ENCODE measurements around the gene AK2.
"Not testable (repeated sequence)": the region's sequence is repeated elsewhere in the genome, so short reads cannot be mapped to it uniquely, and the experiment has no call there.

The AK2 gene

DNA sequence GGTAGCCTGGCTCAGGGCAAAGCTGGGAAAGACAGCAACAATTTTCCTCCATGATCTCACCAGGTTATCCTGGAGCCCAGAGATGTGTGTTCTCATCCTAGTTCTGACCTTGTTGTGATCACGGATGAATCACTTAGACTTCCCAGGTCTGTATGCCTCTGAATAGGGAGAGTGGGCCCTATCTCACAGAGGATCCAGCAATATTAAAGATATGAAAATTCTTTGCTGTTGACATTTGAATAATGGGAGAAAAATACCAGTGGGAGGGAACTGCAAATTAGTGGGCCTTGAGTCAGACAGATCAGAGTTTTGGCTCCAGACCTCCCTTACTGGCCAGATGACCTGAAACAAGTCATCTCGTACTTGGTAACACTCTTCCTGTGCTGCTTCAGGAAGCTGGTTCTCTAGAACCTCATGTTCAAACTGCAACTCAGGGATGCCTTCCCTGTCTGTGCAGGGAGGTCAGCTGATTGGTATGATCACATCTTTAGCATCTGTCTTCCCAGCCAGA, 39.2 kb downstream of the AK2 start:
- DNase-seq: no peak

DNA sequence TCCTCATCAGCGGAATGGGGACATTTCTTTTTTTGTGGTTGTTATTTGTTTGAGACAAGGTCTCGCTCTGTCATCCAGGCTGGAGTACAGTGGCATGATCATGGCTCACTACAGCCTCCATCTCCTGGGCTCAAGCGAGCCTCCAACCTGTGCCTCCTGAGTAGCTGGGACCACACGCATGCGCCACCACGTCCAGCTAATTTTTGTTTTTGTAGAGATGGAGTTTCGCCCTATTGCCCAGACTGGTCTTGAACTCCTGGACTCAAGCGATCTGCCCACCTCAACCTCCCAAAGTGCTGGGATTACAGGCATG, 43.4 kb downstream of the AK2 start:
- DNase-seq: not testable (repeated sequence)

DNA sequence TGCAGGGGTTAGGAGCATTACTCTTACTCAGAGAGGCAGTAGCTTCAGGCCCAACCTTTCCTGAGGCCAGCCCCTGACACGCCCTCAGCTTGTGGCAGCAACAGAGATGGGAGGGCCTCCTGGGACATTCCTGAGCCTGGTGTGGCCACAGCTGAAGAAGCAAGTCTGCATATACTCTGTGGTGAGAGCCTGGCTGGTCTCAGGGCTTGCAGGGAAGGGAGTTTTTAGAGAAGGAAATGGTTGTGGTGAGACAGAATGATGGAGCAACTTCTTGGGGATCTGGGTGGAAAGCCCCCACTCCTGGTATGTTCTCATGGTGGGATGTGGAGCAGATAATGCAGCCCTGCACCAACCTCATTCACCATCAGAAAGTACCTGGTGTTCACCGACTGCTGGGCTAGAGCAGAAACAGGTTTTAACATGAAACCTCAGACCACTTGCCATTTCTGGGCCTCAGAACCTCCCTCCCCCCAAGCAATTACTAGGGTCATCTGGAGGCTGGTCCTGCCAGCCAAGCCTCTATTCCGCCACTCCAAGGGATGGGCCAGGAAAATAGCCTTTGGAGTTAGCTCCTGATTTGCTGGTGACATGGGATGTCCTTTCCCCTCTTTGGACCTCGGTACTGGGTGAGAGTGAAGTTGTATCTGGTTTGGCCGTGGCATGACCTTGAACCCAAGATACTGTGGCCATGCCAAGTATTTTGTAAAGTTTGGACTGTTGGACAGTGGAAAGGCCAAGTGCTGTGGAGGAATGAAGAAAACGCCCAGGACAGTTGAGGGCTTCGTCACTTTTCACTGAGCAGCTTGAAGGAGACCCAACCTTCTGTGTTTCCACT, 44.0 kb downstream of the AK2 start:
- DNase-seq: no peak

DNA sequence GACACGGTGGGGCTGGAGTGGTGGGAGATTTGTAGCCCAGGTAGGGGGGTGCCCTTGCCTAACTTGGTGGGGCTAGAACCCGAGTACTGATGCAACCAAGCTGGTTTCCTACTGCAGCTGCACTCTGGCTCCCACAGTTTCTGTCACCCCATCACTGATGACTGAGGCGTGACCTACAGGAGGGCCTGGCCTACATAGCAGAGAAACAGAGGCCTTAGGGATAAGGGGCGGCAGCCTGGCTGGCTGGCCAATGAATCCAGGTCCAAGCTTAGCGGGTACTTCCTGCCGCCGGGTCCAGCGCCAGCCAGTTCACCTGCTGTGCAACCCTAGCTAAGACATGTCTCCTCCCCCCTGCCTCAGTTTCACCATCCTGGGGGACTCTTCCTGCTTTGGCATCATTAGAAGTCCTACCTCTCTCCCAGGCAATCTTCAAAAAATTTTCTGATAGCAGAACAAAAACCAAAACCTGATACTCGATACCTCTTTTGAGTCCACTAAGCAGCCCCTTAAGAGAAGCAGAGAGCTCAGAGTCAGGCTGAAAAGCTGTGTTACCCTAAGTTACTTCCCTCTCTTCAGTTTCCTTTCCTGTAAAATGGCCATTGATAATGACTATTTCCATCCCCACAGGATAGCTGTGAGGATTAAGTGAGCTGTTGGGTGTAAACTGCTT, 44.7 kb downstream of the AK2 start:
- DNase-seq: no peak

DNA sequence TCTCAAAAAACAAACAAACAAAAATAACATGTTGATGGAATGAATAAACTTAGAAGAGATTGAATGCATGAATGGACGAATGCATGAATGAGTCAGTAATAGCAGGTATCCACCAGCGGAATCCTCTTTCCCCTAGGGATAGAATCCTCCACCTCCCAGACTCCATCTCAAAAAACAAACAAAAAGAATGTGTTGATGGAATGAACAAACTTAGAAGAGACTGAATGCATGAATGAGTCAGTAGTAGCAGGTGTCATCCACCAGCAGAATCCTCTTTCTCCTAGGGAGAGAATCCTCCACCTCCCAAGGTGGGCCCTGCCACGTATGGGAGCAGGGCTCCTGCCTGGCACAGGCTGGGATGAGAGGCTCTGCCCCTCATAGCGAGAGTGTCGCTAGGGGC, 45.3 kb downstream of the AK2 start:
- no peak for DNase-seq

DNA sequence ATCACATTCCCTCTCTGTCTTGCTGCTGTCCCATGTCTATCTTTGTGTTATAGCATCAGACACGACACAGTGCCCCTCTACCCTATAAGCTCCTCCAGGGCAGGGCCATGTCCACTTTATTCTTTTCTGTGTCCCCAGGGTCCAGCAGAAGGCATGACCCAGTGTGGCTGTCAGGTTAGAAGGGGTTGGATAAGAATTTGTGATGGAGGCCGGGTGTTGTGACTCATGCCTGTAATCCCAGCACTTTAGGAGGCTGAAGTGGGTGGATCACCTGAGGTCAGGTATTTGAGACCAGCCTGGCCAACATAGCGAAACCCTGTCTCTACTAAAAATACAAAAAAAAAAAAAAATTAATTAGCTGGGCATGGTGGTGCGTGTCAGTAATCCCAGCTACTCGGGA, 45.8 kb downstream of the AK2 start:
- no peak for DNase-seq

DNA sequence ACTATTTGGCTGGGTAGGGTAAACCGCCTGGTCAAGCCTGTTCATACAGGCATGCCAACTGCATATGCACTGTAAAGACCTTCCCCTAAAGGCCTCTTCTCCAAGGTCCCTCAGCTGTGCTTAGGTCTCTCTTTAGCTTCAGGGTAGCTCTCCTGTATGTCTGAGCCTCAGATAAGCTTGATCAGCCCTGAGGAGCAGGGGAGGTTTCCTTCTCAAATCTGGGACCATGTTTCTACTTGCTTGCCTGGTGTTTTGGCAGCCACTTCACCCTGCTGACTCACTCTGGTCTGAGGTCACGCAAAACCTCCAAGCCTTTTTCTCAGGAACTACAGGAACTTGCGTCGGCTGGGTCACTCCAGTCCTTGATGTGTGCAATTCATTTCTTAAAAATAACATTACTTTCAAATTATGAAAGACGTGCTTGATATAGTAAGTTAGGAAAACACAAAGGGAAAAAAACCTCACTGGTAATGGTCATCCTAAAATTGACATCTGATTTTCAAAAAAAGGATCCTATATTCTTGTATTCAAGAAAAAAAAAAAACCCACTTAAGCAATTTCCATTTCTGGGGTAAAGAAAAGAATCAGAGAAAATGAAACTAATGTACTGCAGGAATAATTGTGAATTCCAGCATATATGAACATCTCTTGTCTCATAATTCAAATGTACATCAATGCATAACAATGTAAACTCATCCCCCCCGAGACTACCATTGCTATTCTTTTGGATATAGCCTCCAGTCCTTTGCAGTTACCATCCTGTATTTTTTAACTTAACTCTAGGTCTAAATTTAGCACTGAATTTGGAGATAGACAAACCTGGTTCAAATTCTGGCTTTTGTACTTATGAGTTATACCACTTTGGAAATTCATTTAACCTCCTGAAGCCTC, 47.3 kb downstream of the AK2 start:
- DNase-seq: no peak

DNA sequence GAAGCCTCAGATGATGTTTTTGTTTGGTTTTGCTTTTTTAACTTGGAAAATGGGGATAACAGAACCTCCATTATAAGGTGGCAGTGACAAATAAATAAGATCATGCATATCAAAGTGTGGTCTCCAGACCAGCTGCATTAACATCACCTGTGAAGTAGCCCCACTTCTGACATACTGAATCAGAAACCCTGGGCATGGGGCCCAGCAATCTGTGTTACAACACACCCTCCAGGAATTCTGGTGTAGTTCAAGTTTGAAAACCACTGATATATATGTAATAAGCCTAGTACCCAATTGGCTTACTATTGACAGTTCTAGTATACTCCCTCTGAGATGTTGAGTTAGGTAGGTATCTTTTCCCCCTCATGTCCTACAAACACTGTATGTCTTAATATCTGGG, 48.0 kb downstream of the AK2 start:
- no peak for DNase-seq

DNA sequence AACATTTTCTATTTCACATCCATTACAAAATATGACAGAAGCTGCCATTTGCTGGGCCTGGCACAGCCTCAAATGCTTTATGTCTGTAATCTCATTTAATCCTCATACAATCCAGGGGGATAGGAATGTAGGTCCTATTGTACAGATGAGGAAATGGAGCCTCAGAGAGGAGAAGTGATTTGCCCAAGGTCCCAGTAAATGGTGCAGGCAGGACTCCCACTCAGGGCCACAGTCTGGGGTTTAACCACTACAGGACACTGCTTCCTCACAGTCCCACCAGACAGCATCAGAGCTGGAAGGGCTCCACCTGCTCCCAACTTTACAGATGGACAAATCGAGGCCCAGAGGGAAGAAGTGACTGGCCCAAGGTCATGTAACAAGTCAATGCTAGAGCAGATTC, 51.5 kb downstream of the AK2 start:
- no peak for DNase-seq

DNA sequence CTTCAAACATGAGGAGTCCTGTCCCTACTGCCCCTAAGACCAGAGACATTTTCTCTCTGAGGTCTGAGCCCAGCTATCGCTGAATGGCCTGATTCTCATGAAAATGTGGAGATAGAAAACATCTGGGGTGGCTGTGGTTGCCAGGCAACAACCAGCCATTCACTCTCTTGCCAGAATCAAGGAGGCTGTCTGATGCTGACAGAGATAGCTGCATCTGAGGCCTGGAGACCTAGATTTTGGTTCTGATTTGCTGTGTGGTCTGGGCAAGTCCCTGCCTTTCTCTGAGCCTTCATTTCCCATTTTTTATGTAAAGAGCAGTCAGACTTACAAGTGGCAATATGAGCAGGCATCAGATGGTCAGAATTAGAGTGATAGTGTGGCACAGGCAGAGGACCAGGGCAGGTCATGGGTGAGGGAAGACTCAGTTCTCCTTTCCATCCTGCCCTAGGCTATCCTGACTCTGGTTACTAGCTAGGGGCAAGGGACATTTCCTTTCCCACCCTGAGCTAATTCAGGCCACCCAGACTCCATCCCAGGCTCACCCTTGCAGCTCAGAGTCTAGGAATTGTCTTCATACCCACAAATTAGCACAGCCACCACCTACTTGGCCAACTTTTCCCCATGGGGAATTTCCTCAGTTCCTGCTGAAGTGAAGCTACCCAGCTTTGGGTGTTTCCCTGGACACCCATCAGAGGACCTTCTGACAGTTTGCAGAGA, 52.1 kb downstream of the AK2 start:
- no peak for DNase-seq

DNA sequence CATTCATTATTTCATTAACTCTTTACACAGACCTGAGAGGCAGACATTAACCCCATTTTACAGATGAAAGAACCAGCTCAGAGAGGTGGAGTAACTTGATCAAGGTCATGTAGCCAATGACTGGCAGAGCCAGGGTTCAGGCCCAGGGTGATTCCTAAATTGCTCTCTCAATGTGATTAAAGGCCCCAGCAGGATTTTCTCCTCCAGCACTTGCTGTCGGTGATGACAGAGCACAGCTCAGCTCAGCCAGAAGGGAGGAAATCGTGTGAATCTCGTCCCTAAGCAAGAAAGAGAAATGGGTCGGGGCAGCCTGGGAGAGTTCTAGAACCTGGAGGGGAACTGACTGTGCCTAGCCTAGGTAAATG, 52.6 kb downstream of the AK2 start:
- no peak for DNase-seq

DNA sequence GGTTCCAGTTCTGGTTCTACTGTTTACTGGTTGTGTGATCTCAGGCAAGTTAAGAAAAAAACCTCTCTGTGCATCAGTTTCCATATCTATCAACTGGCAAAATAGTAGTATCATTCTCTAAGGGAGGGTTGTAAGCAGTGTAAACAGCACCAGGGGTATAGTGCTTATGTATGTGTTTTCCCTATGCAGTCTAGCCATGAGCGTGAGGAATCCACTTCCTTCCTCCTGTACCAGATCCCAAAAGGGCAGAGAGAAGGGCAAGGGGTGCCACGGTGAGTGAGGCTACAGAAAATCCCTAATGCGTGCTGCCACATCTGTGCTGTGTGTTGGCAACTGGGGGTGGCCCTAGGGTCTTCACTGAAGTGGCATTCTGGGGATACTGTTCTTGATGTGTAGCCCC, 53.7 kb downstream of the AK2 start:
- no peak for DNase-seq

DNA sequence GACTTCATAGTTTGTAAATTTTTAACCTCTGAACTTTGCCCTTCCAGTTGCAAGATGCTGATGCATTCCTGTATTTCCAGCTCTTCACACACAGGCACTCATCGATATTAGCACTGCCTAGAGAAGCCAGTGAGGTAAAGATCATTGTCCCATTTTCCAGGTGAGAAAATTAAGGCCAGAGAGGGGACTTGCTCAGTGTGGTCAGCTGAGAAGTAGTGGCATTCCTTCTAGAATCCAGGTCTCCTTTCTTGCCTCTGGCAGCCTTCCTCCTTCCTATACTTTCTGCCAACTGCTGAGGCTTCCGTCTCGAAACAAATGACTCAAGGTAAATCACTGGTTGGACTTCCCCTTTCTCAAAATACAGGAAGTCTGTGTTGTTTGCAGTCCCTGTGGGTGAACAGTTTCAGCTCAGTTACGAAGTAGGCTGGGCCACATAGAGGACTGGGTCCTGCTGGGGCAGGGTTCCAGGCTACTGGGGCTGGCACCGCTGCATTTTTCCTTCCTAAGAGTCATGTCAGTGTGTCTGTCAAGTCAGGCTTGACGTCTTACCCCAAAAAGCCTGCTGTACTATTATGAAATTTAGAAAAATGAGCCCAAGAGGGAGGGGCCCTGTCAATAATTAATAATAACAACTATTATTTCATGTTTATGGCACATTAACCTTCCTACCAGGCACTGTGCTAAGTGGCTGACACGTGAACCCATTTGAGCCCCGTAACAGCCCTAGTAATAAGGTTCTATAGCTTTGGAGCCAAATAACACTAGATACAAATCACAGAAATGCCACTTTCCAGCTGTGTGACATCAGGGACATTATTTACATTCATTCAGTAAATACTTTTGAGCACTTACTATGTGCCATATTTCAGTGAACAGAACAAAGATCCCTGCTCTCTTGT, 55.4 kb downstream of the AK2 start:
- DNase-seq: no peak

DNA sequence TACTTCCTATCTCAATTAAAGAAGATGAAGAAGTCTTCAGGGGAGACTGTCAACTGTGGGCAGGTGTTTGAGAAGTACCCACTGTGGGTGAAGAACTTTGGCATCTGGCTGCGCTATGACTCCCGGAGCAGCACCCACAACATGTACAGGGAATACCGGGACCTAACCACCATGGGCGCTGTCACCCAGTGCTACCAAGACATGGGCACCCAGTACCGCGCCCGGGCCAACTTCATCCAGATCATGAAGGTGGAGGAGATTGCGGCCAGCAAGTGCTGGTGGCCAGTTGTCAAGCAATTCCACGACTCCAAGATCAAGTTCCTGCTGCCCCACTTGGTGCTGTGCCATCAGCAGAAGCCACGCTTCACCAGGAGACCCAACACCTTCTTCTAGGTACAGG, 56.6 kb downstream of the AK2 start:
- no peak for DNase-seq

DNA sequence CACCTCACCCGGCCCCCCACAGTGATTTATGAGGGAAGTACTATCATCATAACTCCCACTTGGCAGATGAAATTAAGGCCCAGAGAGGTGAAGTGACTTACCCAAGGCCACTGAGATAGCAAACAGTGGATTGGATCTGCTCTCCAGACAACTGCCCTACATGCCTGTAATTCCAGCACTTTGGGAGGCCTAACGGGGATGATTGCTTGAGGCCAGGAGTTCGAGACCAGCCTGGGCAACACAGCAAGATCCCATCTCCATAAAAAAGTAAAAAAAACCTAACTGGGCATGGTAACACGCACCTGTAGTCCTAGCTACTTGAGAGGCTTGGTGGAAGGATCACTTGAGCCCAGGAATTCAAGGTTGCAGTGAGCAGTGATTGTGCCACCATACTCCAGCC, 57.8 kb downstream of the AK2 start:
- DNase-seq: no peak

DNA sequence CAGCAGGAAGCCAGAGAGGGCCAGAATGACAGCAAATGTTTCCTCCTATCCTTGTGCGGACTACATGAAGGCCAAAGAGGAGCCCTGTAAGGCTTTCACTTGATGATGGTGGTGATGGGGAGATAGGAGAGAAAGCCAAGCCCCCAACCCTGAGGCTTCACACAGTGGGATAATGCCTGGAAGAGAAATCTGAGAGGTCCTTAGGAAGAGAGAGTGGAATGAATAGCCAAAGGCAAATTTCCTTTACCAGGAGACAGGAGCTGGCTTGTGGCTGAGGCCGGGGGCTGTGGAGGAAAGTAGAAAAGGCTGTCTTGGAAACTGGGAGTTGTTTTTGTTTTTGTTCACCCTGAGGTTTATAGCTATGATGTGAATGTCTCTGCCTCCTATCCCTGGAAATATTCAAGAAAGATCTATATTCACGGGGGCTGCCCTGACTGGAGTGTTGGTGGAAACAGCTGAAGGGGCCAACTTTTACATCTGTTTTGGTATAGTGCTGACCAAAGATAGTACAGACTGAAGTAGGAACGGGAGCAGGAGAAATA, 59.1 kb downstream of the AK2 start:
- DNase-seq: no peak

DNA sequence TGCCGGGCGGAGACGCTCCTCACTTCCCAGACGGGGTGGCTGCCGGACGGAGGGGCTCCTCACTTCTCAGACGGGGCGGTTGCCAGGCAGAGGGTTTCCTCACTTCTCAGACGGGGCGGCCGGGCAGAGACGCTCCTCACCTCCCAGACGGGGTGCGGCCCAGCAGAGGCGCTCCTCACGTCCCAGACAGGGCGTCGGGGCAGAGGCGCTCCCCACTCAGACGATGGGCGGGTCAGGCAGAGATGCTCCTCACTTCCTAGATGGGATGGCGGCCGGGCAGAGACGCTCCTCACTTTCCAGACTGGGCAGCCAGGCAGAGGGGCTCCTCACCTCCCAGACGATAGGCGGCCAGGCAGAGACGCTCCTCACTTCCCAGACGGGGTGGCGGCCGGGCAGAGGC, 61.6 kb downstream of the AK2 start:
- not testable (repeated sequence) for DNase-seq

DNA sequence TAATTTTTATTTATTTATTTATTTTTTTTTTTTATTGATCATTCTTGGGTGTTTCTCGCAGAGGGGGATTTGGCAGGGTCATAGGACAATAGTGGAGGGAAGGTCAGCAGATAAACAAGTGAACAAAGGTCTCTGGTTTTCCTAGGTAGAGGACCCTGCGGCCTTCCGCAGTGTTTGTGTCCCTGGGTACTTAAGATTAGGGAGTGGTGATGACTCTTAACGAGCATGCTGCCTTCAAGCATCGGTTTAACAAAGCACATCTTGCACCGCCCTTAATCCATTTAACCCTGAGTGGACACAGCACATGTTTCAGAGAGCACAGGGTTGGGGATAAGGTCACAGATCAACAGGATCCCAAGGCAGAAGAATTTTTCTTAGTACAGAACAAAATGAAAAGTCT, 63.2 kb downstream of the AK2 start:
- DNase-seq: not testable (repeated sequence)

DNA sequence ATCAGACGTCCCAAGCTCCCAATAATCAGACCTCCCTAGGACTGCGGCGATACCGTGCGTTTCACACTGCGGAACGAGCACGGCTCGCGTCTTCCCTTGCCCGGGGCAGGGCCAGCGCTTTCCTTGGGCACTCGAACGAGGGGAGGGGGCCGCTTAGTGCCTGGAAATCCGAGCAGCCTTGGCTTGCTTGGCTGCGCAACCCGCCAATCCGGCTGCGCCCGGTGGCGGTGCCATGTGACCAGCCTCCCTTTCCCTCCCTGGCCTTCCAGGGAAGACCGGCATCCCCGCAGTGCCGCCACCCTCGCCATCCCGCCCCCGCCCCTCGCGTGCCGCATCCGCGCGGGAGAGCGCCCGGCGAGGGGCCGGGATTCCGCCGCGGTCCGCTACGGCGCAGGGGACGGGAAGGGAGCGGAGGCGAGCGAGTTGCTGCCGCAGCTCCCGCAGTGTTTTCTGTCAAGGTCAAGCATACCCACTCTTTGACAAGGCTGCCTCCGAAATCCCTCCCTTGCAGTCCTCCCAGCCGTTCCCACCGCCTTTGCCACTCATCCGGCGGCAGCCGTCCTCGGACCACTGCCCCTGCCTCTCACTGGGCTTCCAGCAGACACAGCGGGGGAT, 63.8 kb downstream of the AK2 start:
- no peak for DNase-seq

DNA sequence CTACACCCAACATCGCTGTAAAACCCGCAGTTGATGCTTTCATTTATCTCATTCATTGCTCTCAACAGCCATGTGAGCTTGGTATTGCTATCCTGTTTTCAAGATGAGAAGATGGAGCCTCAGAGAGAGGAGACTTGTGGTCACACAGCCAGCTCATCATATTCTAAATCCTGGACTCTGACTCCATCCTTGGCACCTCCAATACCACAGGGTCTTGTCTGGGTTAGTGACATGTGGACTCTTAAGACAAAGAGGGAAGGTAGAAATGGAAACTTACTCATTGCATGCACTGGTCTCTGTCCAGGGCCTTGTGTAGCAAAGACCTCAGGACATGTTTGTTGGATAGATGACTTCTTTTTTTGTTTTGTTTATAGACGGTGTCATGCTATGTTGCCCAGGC, 65.1 kb downstream of the AK2 start:
- no peak for DNase-seq

DNA sequence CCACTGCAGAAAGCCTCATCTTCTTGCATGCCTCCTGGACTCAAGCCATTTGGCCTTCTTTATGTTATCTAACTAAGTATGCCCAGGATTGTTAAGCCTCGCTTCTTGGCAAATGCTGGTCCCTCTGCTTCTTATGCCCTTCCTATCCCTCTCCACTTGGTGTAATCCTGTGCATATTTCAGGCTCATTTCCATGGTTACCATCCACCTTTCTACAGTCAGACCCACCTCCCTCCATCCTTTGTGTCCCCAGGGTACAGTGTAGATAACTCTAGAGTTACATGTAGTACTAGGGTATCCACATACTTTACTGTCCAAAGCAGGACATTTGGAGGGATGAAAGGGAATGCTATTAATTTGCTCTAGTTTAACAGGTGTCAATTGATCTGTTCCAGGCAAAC, 65.5 kb downstream of the AK2 start:
- no peak for DNase-seq
